ENCODE results near the gene A2M.

A2M gene

GRCh38 chr12:9122091-9122609, 6.4 kb upstream of the A2M start:
- no peak for DNase-seq (ENCODE audit: low read depth in 3 of 3)

- no peak for DNase-seq (ENCODE audit: low read depth in 3 of 3)
Observed at GRCh38 chr12:9120487-9121184, 4.9 kb upstream of the A2M start.

DNA sequence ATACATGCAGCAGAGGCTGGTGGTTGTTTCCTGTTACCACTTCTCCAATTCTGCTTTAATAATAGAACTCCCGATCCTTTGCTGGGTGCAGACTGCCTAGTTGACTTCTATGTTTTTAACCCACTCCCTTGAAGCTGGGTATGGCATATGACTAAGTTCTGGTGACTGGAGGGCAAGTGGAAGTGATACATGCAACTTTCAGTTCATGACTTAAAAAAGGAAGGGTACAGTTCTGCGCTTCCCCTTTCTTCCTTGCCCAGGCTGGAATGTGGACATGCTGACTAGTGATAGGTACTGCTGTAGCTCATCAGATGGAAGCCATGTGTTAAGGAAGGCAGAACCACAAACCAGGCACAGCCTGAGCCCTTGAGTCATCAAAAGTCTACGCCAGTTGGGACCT, 2.4 kb upstream of the A2M start:
- no peak for DNase-seq (ENCODE audit: low read depth in 3 of 3)

DNA sequence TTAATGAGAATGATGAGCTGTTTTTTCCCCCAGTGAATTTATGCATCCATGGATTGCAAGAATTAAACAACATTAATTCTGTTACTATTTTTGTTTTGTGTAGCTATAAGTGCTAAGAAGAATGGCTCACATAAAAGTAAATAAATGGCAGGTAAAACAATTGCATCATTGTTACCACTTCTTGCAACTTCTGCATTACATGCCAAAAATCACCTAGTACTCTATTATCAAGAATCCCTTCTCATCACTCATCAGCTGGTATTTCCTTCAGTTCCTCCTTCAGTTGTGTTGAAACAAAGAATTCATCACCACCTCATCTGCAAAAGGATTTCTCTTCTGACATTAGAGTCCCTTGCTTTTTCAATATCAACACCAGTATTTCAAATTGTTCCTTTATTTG, 773 bp downstream of the A2M start:
- DNase-seq (ENCODE audit: low read depth in 3 of 3) = no peak

DNA sequence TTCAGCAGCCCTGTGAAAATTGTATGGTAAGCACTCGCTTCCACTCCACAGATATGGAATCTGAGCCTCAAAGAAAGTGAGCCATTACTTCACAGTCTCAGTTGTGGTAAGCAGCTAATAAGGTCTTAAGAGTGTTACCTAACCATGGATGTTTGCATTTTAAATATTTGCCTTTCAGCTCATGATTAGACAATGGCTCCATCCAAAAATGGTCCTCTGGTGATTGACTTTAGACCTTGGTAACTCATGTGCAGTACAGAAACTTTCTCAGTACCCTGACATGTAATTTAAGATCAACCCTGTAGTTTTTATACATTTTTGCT, 1.8 kb downstream of the A2M start:
- DNase-seq (ENCODE audit: low read depth in 3 of 3) = no peak

DNA sequence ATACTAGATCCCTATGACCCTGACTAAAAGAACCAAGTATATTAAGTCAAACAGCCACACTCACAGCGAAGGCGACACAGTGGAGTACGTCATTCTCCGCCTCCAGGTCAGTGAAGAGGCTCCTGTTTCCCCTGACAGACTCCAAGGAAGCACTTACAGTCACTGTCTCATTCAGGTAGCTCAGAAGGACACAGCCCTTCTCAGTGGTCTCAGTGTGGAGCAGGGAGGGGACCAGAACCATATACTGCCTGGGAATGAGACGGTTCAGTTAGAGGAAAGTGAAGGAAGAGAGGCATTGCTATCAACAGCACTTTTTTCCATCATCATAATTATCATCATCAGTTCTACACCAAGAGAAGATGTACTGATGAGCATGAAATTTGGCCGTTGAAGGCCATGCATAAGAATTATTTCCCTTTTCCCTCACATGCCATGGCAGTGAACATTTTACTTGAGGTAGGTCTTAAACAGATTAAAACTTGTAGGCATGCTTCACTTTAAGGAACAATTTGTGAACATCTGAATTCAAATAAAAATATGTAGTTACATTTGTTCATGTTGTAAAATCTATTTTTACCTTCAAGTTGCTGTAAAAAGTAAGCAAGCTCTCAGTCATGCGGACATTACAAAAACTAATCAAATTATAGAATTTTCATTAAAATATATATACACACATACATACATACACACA, 2.3 kb downstream of the A2M start:
- no peak for DNase-seq (ENCODE audit: low read depth in 3 of 3)

DNA sequence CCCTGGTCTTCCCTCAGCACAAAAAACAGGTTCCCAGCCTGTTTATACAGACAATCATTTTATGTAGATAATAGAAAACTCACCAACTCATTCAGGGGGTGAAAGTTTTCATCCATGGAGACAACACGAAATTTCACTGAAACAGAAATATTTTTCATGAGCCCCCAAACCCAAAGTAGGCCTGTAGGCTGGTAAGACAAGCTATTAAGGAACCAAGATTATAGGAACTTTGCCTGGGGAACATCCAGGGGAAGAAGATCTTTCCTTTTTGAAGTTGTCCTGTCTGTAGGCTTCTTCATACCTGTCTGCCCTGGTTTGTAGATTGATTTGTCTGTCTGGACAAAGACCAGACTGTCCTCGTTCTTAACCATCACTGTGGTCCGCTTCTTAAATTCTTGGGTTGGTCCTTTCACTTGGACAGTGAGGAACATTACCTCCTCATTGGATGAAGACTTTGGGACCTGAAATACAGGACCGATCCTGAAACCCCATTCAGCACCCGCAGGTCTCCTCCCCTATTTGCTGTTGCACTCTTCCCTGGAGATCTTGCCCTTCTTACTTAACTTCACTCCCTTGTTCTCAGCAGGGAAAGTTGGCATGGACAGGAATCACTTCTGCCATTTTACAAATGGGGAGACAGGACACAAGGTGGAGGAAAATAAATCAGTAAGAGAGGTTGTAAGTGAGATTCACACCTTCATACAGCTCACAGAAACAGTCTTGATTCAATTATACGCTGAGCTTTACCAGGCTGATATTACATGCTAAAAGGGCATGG, 3.5 kb downstream of the A2M start:
- DNase-seq (ENCODE audit: low read depth in 3 of 3) = no peak

- DNase-seq (ENCODE audit: low read depth in 3 of 3) = no peak
Observed at GRCh38 chr12:9111525-9111924, 4.2 kb downstream of the A2M start.

- no peak for DNase-seq (ENCODE audit: low read depth in 3 of 3)
Observed at GRCh38 chr12:9109737-9110491, 5.8 kb downstream of the A2M start.

DNA sequence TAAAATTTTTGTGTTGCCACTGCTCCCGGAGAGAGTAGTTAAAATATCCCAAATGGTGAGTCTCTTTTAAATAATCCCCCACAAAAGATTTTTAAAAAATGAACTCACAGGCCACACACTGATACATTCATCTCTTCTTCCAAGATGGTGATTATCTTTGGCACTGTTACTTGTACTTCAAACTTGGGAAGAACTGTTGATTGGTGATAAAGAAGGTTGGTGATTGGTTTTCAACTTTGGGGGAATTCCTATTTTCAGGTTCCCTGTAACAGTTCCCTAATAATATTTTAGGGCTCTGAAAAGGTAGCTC, 6.6 kb downstream of the A2M start:
- DNase-seq (ENCODE audit: low read depth in 3 of 3) = no peak

GRCh38 chr12:9108504-9109212, 7.1 kb downstream of the A2M start:
- DNase-seq (ENCODE audit: low read depth in 3 of 3) = no peak

- no peak for DNase-seq (ENCODE audit: low read depth in 3 of 3)
Observed at GRCh38 chr12:9107542-9107873, 8.2 kb downstream of the A2M start.

DNA sequence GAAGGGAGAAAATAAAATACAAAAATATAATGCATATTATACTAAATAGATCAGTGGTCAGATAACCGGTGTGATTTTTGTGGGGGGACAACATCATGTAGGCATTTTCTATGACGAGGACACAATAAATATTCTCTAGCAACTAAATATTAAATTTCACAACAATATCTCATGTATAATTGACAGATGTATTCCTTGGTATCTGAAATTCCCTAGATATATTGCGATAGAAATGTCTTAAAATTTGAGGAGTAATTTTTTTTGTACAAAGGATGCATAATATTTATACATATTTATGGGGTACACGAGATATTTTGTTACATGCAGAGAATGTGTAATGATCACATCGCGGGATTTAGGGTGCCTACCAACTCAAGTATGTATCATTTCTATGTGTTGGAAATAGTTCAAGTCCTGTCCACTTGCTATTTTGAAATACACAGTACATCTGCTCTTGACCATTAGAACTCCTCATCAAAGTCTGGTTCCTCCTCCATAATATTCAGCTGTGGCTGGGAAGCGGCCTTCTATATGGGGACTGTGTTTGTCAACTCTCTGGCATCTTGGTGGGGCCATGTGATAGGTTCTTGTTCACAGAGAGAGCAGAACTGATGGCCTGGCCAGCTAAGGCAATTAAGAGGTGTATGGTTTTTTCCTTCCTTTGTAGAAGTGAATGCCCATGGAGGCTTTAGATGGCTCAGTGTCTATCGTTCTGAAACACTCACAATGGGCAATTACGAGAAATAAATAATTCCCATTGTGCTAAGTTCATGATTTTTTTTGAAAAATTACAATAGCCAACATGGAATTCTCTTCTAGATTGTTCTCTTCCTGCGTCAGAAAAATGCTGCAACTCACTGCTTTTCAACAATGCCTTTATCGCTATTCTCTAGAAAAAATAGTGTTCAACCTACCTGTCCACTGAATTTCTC, 8.8 kb downstream of the A2M start:
- no peak for DNase-seq (ENCODE audit: low read depth in 3 of 3)

GRCh38 chr12:9106067-9106466, 9.7 kb downstream of the A2M start:
- DNase-seq (ENCODE audit: low read depth in 3 of 3) = no peak

GRCh38 chr12:9104767-9105423, 10.8 kb downstream of the A2M start:
- DNase-seq (ENCODE audit: low read depth in 3 of 3) = no peak

- no peak for DNase-seq (ENCODE audit: low read depth in 3 of 3)
Observed at GRCh38 chr12:9104087-9104486, 11.6 kb downstream of the A2M start.

- no peak for DNase-seq (ENCODE audit: low read depth in 3 of 3)
Observed at GRCh38 chr12:9103050-9103849, 12.5 kb downstream of the A2M start.

- no peak for DNase-seq (ENCODE audit: low read depth in 3 of 3)
Observed at GRCh38 chr12:9101018-9101687, 14.6 kb downstream of the A2M start.
